DOHH2 (cell line): ENCODE measurements around the gene YIPF3.

Experiments
- H3F3A ChIP-seq: fragments of 200-600 bp; sonication (generic), shearing (Covaris generic); 2 replicates; pipeline ENCODE4 v1.6.0; 2016; ENCODE audit warnings: antibody characterized with exemption, mild to moderate bottlenecking; ENCODE audit not compliant: control insufficient read depth, insufficient read depth
- H3K27ac ChIP-seq: fragments of 200-600 bp; sonication (generic); 2 replicates; pipeline ENCODE4 v1.5.1; 2014; ENCODE audit warnings: low read depth, mild to moderate bottlenecking, low read length, moderate library complexity
- H3K27me3 ChIP-seq: fragments of 200-600 bp; sonication (generic); 2 replicates; pipeline ENCODE4 v1.6.1; 2014; ENCODE audit warnings: mild to moderate bottlenecking, low read length, mixed read lengths; ENCODE audit not compliant: control insufficient read depth
- H3K36me3 ChIP-seq: fragments of 200-600 bp; sonication (generic); 2 replicates; pipeline ENCODE4 v1.6.1; 2014; ENCODE audit warnings: mild to moderate bottlenecking, low read length, moderate library complexity, mixed read lengths; ENCODE audit not compliant: control insufficient read depth
- H3K4me1 ChIP-seq: fragments of 200-600 bp; sonication (generic); 2 replicates; pipeline ENCODE4 v1.6.1; 2014; ENCODE audit warnings: mild to moderate bottlenecking, low read length, mixed read lengths; ENCODE audit not compliant: control insufficient read depth
- H3K4me2 ChIP-seq: fragments of 200-600 bp; sonication (generic); 2 replicates; pipeline ENCODE4 v1.6.0; 2014; ENCODE audit warnings: mild to moderate bottlenecking, low read length, moderate library complexity
- H3K4me3 ChIP-seq: fragments of 200-600 bp; sonication (generic); 2 replicates; pipeline ENCODE4 v1.5.1; 2014; ENCODE audit warnings: mild to moderate bottlenecking, low read length, mixed read lengths
- H3K79me2 ChIP-seq: fragments of 200-600 bp; sonication (generic); 2 replicates; pipeline ENCODE4 v1.6.1; 2014; ENCODE audit warnings: mild to moderate bottlenecking, low read length, mixed read lengths; ENCODE audit not compliant: control insufficient read depth
- H3K9me2 ChIP-seq: fragments of 200-600 bp; sonication (generic); replicated peaks from 2 replicates; pipeline ENCODE4 v1.6.1; 2014; ENCODE audit warnings: mild to moderate bottlenecking, low read length, mixed read lengths; ENCODE audit not compliant: control insufficient read depth
- H3K9me3 ChIP-seq: fragments of 200-600 bp; sonication (generic); 2 replicates; pipeline ENCODE4 v1.6.1; 2014; ENCODE audit warnings: antibody characterized with exemption, low read length, mixed read lengths; ENCODE audit not compliant: control insufficient read depth, insufficient read depth
- H4K20me1 ChIP-seq: fragments of 200-600 bp; sonication (generic); 2 replicates; pipeline ENCODE4 v1.6.0; 2014; ENCODE audit warnings: low read depth, mild to moderate bottlenecking, antibody characterized with exemption, low read length, moderate library complexity; ENCODE audit not compliant: control insufficient read depth, insufficient read depth
- CTCF ChIP-seq: fragments of 200-600 bp; sonication (generic); IDR thresholded peaks from one replicate; pipeline ENCODE4 v1.5.1; 2014; ENCODE audit warnings: antibody characterized with exemption, mild to moderate bottlenecking, low read depth, low read length; ENCODE audit not compliant: poor library complexity, severe bottlenecking
- EZH2phosphoT487 ChIP-seq: fragments of 200-600 bp; sonication (generic); IDR thresholded peaks from 2 replicates; pipeline ENCODE4 v1.6.1; 2017; ENCODE audit warnings: borderline replicate concordance, mild to moderate bottlenecking, antibody characterized with exemption, low read length, moderate library complexity, mixed read lengths

Gene YIPF3

GRCh38 chr6:43465948-43466347, 50.8 kb downstream of the YIPF3 start:
- Histone ChIP-seq H3K79me2 (no peaks in the 10 kb centered on the region), H3K4me1 (no peaks in the 10 kb centered on the region), H3F3A (no peaks in the 10 kb centered on the region), H3K36me3 (no peaks in the 10 kb centered on the region), H4K20me1 (no peaks in the 10 kb centered on the region), H3K27me3 (peaks cover 40% of the 10 kb centered on the region), H3K4me2 (no peak overlapping the region), H3K4me3 (no peak overlapping the region), H3K9me2 (no peaks in the 10 kb centered on the region), H3K9me3 (no peaks in the 10 kb centered on the region), H3K27ac (no peak overlapping the region)
- TF ChIP-seq EZH2phosphoT487 (no peak), CTCF (no peak)

GRCh38 chr6:43464337-43464736, 52.4 kb downstream of the YIPF3 start:
- H3K9me2 ChIP-seq = no peaks in the 10 kb centered on the region
- no peak overlapping the region for H3K4me2 ChIP-seq
- no peak overlapping the region for H3K27ac ChIP-seq
- TF ChIP-seq EZH2phosphoT487 (no peak), CTCF (no peak)
- no peaks in the 10 kb centered on the region for H3K4me1 ChIP-seq
- H3K4me3 ChIP-seq = no peak overlapping the region
- H3K9me3 ChIP-seq = no peaks in the 10 kb centered on the region
- no peaks in the 10 kb centered on the region for H3F3A ChIP-seq
- H3K36me3 ChIP-seq = no peaks in the 10 kb centered on the region
- no peaks in the 10 kb centered on the region for H4K20me1 ChIP-seq
- peaks cover 38% of the 10 kb centered on the region for H3K27me3 ChIP-seq
- no peaks in the 10 kb centered on the region for H3K79me2 ChIP-seq

- H3K4me1 ChIP-seq = no peaks in the 10 kb centered on the region
- no peaks in the 10 kb centered on the region for H3K79me2 ChIP-seq
- no peaks in the 10 kb centered on the region for H3K9me2 ChIP-seq
- H3K27ac ChIP-seq = no peak overlapping the region
- TF ChIP-seq CTCF (no peak), EZH2phosphoT487 (no peak)
- no peaks in the 10 kb centered on the region for H3K36me3 ChIP-seq
- H3F3A ChIP-seq = 0 out of 2 replicates have a peak, but pooled peaks cover 2% of the 10 kb centered on the region
- H3K4me3 ChIP-seq = no peak overlapping the region
- no peak overlapping the region for H3K4me2 ChIP-seq
- H4K20me1 ChIP-seq = no peaks in the 10 kb centered on the region
- no peaks in the 10 kb centered on the region; the same call in 1 of the 2 replicates for H3K9me3 ChIP-seq
- peaks cover 24% of the 10 kb centered on the region for H3K27me3 ChIP-seq
Observed at GRCh38 chr6:43461936-43462335, 54.8 kb downstream of the YIPF3 start.
